HG02938 (cell line): ENCODE results near the gene CYP3A4.
"Not testable (repeated sequence)": the region's sequence is repeated elsewhere in the genome, so short reads cannot be mapped to it uniquely, and the experiment has no call there.

Experiments
- ATAC-seq: cut with Tn5 transposase; IDR thresholded peaks from one replicate; pipeline ENCODE4 v1.9.1; 2021; ENCODE audit warnings: mild to moderate bottlenecking, moderate library complexity; ENCODE audit not compliant: unreplicated experiment

Gene CYP3A4

GRCh38 chr7:99784007-99784406 is at the start of gene CYP3A4:
CYP3A4 (minus strand) TSS chr7:99784184; CDS start chr7:99784081, 103 bp downstream.
- no peak for ATAC-seq

DNA sequence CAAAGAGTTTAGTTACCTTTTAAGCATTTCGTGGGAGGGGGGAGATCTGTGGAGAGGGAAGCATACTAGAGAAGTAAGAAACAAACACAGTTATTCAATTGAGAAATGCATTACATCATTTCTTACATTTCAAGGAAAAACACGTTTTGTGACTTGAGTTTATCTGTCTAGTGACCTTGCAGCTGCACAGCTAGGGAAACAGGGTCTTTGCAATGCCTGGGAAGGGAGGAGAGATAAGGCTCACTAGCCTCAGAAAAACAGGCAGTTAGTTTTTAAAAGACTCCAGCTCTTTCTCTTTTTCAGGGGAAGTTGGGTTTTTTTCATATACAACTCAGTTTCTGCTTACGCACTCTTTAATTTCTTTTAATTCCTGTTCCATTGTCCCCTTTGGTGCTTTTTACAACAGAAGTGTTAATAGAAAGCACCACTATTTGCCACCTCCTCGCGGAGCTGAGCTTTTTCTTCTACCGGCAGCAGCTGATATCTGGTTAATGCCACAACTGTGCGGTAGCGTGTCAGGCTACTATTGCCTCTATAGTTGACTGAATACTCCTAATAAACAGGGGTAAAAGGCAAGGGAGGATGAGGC is 49.4 kb upstream of the CYP3A4 start:
- no peak for ATAC-seq

DNA sequence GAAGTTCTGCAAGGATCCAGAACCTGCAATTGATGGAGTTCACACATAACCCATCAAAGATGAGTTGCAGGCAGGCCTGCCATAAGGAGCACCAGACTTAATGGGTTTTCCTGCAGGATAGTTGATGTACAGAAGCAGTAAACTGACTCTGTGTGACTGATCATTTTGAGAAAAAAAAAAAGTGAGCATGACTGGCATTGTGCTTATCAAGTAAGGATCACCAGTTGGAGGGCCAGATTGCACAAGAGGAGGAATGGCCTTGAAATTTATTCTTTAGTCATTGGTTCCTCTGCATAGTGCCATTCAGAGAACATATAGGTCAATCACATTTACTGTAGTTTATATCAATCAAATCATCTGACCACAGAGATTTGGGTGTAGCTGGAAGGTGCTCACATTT is 47.6 kb upstream of the CYP3A4 start:
- ATAC-seq: no peak

DNA sequence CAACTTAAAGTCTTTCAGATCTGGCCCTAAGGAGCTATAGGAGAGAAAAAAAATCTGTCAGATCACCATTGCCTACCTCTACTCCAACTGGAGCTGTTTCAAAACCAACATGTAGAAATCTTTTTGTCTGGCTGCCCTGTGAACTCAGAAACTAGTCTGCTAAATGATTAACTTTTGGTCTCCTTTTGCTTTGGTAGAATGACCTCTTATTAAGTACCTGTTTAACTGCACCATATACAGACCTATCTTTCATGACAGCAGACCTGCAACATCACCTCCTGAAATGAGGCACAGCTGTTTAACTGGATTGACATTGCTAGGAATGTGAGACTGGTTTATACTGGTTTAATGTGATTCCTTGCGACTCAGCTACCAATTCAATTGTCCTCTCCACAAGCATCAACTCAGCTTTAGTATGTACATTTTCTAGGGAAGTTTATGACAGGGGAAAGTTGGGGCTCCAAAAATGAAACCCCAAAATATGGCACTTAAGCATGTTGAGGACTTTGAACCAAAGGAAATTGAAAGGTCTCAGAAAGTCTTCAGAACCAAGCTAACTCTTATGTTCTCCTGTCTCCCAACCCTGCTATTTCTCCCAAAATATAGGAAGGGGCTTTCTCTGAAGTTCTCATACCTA is 45.7 kb upstream of the CYP3A4 start:
- ATAC-seq: no peak

- no peak for ATAC-seq
Measured at GRCh38 chr7:99828811-99829210, 44.8 kb upstream of the CYP3A4 start.

DNA sequence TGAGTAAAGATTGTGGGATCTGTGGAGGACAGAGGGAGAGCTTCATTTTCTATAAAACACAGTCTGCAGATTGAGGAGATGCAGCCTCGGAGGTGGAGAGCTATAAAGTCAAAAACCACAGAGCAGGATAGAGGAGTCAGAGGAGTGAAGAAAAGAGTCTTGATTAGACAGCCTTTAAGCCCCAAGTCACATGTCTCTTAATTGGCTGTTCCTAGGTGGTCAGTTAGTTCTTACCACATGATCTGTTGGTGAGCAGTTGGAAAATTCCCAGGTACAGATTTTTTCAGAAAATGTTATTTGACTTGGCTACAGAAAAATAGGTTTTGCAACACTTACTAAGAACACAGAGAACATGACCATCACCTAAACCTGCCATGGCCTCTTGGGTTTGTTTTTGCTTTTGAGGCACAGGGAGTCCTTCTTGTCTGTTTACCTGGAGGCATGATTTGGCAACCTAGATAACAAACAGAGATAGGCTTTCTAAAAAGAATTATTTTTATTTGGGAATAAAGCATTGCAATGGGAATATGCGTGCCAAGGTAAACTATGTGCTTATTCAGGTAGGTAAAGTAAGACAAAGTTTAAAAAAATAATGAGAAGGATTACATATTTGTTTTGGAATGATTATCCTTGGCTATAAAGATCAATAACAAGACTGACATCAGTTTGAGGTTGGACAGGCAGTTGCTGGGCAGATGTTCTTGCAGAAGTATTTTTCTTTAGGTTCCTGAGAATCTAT is 43.2 kb upstream of the CYP3A4 start:
- no peak for ATAC-seq

DNA sequence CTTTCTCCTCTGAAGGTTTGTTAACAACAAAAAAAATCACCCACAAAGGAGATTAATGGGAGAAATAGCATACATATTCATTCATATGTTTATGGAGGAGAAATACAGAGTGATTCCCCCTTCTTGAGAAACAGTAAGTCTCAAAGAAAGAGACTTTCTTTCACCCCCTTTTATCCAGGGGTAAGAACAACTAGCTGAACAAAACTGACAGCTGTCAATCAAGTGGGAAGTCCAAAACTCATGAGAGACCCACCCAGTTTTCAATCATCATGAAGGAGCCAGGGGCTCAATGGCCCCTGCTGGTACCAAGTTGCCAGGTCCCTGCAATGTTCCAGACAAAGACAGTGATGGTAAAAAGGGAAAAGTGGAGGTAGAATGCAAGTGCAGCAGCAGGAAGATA is 41.9 kb upstream of the CYP3A4 start:
- no peak for ATAC-seq

GRCh38 chr7:99825452-99825851 is 41.5 kb upstream of the CYP3A4 start:
- ATAC-seq: no peak

GRCh38 chr7:99824091-99824490 is 40.1 kb upstream of the CYP3A4 start:
- no peak for ATAC-seq

DNA sequence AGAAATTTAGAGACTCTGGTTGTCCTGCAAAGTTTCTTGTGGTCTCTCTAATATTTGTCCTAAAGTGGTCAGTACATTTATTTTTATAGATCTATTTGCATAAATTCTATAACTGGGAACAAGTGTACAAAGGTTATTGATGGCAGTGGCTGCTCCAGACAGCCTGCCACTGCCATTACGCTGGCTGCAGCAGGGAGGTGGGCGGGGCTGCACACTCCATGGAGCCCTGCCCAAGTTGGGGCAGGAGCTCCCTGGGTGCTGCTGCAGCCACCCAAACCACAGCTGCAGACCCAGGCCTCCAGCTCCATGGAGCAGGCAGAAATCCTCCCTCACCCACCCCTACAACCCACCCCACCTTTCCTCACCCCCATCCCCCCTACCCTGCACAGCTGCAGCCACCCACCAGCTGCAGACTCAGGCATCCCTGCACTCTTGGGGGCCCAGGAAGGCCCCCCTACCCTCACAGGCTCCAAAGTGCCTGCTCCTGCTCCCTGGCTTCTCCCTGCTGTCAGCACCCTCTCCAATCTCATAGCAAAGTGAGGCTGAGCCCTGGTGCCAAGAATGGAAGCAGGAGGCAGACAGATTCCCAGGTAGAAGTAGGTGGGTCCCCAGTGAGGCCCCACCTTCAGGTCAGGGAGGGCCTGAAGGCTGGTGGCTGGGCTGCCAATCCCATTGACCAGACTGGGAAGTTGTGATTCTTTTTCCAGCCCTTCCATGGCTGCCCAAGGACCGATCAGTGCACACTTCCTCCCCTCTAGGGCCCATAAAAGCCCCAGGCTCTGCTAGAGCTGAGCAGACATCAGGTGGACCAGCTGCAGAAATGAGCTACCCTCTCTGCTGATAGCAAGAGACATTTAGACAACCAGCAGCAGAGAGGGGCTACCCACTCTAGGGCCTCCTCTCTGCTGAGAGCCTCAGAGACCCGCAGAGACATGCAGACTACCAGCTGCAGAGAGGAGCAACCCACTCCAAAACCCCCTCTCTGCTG is 39.0 kb upstream of the CYP3A4 start:
- no peak for ATAC-seq

DNA sequence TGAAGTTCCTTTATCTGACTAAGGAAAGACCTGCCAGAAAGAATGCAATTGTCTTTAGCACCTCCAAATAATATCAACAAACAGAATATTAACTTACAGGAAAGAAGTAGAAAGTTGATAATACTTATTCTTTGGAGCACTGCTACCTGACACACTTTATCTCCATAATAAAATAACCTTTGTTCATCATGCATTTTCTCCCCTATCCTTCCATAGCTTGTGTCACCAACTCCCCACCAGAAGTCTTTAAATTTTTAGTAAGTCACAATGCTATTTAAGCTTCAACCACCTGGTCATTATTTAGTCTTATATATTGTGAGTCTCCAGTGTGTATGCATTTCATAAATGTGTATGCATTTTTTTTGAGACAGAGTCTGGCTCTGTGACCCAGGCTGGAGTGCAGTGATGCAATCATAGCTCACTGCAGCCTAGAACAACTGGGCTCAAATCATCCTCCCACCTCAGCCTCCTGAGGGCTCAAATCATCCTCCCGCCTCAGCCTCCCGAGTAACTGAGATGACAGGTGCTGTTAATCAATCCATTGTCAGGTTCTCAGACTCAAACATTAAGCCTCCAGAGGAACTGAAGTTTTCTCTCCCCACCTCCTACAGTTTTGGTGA is 36.5 kb upstream of the CYP3A4 start:
- ATAC-seq: no peak

DNA sequence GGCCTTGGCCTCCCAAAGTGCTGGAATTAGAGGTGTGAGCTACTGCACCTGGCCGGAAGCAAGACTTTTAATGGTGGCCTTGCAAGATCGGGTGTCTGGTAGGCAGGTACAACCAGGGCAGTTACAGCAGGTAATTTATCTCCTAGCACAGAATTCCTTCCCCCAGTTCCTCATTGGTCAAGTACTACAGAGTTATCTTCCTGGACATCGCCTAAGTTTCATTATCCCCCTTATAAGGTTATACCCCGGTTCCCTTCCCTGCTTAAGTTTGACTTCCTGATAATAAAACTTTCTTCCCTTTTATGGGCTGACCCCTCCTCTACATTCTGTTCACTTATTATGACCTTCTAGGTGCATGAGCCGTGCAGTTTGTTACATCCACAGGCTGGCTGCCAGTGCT is 24.8 kb upstream of the CYP3A4 start:
- no peak for ATAC-seq

GRCh38 chr7:99806839-99807478 is 23.0 kb upstream of the CYP3A4 start:
- no peak for ATAC-seq

DNA sequence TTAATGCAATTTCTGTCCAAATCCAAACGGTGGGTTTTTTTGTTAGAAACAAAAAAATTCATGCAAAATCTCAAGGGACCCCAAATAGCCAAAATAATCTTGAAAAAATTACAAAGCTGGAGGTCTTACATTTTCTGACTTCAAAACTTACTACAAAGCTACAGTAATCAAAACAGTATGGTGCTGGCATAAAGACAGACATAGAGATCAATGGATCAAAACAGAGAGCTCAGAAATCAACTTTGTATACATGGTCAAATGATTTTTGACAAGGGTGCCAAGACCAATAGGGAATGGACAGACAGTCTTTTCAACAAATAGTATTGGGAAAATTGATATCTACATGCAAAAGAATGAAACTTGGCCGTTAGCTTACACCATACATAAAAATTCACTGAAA is 21.7 kb upstream of the CYP3A4 start:
- ATAC-seq: no peak

- ATAC-seq: not testable (repeated sequence)
Measured at GRCh38 chr7:99803118-99803517, 19.1 kb upstream of the CYP3A4 start.

DNA sequence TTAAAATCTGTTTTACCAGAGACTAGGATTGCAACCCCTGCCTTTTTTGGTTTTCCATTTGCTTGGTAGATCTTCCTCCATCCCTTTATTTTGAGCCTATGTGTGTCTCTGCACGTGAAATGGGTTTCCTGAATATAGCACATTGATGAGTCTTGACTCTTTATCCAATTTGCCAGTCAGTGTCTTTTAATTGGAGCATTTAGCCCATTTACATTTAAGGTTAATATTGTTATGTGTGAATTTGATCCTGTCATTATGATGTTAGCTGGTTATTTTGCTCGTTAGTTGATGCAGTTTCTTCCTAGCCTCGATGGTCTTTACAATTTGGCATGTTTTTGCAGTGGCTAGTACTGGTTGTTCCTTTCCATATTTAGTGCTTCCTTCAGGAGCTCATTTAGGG is 17.4 kb upstream of the CYP3A4 start:
- ATAC-seq: not testable (repeated sequence)

GRCh38 chr7:99798972-99799371 is 15.0 kb upstream of the CYP3A4 start:
- ATAC-seq: no peak

- ATAC-seq: not testable (repeated sequence)
Measured at GRCh38 chr7:99795864-99796263, 11.9 kb upstream of the CYP3A4 start.

DNA sequence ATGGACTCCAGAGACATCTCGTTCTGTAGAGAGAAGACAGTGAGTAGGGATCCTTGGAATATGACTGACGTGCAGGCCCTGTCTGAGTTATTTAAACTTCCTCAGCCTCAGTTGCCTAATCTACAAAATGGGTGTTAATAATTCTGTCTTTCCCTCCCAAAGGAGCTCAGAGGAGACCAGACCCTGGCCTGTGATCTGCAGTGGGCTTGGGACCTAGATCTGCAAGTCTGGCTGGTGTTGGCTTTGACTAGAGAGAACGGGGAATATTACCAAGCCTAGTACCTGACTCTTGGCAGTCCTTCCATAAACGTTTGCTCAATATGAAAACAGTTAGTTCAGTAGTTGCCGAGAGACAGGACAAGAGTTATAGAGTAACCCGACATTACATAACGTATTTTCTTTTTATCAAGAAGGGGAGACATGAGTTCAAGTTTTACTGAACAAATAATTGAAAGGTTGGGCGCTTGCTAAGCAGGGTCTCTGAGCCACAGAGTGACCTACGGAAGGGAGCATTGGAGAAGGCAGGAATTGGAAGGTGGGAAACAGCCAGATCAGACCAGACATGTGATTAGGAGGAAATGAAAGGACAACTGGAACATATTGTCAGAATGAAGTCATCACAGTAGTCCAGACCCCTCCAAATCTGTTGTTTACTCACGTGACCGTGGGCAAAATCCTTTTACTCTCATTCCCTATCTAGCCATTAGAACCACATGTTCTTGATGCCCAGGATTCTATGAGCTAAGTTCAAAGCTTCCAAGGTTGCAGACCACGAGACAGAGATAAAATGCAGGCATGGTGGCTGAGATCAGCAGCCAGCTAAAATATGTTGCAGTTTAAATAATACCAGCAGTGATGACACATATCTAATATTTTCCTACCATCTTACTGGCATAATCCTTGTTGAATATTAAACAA is 10.9 kb upstream of the CYP3A4 start:
- no peak for ATAC-seq
